Kidney epithelial cell (primary cell): ENCODE measurements around the gene MACROD2. TPM values are rescaled to one million over a fixed set of nuclear protein-coding genes. Genes with fewer than 3 reads are reported as not detected.

ENCODE experiments used
- DNase-seq: peaks from one replicate; pipeline ENCODE4 v3.0.0-alpha.2; 2010; ENCODE audit warnings: low read depth
- H3K27me3 ChIP-seq: 2 replicates; pipeline ENCODE4 v1.6.0; 2011; ENCODE audit warnings: low read length; ENCODE audit not compliant: control insufficient read depth, insufficient read depth
- H3K36me3 ChIP-seq: 2 replicates; pipeline ENCODE4 v1.5.1; 2011; ENCODE audit warnings: low read length; ENCODE audit not compliant: control insufficient read depth, insufficient read depth
- H3K4me3 ChIP-seq: 2 replicates; pipeline ENCODE4 v1.5.1; 2011; ENCODE audit warnings: low read depth, mild to moderate bottlenecking, control low read depth, low read length
- total RNA-seq: library from RNA; depleted of rRNA; stranded (reverse); fragments of >200 nt; gene quantifications from 2 replicates; pipeline ENCODE4 v1.2.3, GENCODE V29; 2015
- TF ChIP-seq, protein P1 (sequence below): IDR thresholded peaks from 2 replicates; pipeline ENCODE4 v1.5.1; 2011; ENCODE audit warnings: mild to moderate bottlenecking, moderate library complexity, low read length, control low read depth, inconsistent platforms; ENCODE audit not compliant: insufficient read depth, poor library complexity, severe bottlenecking

Gene MACROD2
- total RNA-seq, 1 donor from 2014 or later = 0.79 TPM

DNA sequence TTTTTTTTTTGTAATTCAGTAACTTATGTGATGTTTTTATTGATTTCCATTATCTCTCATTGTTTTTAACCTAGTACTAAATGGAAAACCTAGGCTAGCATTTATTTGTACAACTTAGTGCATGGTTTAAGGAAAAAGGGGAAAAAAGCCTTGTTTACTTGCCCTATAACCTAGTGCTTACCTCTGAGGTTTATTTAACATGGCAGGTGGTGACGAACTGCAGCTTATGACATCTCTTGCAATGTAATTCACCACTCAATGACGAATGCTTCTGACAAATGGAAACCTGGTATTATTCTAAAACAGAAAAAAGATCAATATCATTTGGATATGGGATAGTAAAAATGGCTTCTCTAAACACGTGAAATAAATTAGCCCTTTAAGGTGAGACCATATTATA, 960.7 kb downstream of the MACROD2 start:
- TF ChIP-seq, protein P1, sequence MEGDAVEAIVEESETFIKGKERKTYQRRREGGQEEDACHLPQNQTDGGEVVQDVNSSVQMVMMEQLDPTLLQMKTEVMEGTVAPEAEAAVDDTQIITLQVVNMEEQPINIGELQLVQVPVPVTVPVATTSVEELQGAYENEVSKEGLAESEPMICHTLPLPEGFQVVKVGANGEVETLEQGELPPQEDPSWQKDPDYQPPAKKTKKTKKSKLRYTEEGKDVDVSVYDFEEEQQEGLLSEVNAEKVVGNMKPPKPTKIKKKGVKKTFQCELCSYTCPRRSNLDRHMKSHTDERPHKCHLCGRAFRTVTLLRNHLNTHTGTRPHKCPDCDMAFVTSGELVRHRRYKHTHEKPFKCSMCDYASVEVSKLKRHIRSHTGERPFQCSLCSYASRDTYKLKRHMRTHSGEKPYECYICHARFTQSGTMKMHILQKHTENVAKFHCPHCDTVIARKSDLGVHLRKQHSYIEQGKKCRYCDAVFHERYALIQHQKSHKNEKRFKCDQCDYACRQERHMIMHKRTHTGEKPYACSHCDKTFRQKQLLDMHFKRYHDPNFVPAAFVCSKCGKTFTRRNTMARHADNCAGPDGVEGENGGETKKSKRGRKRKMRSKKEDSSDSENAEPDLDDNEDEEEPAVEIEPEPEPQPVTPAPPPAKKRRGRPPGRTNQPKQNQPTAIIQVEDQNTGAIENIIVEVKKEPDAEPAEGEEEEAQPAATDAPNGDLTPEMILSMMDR = no peak
- Histone ChIP-seq H3K4me3 (no peak overlapping the region), H3K27me3 (no peaks in the 10 kb centered on the region)

DNA sequence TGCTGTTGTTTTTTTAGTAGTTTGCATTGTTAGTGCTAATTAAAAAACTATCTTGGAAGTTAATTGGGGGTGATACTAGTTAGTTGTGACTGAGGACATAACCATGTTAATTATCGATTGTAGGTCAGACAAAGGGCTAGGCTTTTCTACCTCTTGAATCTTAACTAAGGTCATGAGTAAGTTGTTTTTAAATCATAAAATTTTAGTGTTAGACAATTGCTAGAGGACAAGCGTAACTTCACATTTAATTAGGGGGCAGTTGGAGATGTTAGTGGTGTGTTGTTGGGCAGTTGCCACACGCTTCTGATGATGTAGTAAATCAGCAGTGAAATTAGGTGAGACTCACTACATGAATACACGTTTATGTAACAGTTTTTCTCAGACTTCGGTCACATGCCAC, 961.2 kb downstream of the MACROD2 start:
- Histone ChIP-seq H3K4me3 (no peak overlapping the region), H3K27me3 (no peaks in the 10 kb centered on the region), H3K36me3 (no peaks in the 10 kb centered on the region)
- no peak for DNase-seq
- TF ChIP-seq, protein P1 = no peak

More for the DNA sequence above, 960.7 kb downstream of the MACROD2 start:
- no peak for DNase-seq
- no peaks in the 10 kb centered on the region for H3K36me3 ChIP-seq

DNA sequence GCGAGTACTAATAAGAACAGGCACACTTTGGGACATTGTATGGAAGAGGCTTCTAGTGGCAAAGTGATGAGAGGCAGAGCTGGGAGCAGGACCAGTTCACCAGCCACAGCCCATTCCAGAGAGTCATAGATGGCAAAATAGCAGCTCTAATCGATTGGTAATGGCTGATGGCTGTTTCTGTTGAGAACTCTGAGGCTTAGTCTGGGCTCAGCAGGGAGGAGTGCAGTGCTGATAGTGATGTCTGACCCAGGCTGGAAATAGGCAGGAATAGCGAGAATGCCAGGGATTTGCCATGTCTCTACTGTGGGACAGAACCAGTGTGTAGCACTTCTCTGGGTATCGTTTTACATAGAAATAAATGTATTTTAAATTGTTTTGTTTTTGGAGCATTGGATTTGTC, 962.1 kb downstream of the MACROD2 start:
- no peaks in the 10 kb centered on the region for H3K27me3 ChIP-seq
- H3K4me3 ChIP-seq = no peak overlapping the region
- TF ChIP-seq, protein P1 = no peak
- H3K36me3 ChIP-seq = no peaks in the 10 kb centered on the region
- no peak for DNase-seq

DNA sequence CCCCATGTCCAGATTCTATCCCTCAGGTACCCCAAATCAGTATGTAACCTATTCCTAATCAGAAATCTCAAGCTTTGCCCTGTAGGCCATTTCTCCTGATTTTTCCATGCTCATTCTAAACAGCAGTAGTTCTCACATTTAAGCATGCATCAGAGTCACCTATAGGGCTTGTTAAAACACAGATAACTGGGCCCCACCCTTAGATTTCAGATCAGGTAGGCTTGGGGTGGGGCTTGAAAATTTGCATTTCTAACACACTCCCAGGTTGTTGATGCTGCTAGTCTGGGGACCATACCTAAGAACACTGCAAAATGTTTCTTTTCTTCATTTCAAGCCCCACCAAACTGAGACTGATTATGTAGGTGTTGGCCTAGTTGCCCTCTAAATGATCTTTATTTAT, 963.3 kb downstream of the MACROD2 start:
- TF ChIP-seq, protein P1 = no peak
- H3K4me3 ChIP-seq = no peak overlapping the region
- H3K27me3 ChIP-seq = no peaks in the 10 kb centered on the region
- no peaks in the 10 kb centered on the region for H3K36me3 ChIP-seq
- DNase-seq = no peak

DNA sequence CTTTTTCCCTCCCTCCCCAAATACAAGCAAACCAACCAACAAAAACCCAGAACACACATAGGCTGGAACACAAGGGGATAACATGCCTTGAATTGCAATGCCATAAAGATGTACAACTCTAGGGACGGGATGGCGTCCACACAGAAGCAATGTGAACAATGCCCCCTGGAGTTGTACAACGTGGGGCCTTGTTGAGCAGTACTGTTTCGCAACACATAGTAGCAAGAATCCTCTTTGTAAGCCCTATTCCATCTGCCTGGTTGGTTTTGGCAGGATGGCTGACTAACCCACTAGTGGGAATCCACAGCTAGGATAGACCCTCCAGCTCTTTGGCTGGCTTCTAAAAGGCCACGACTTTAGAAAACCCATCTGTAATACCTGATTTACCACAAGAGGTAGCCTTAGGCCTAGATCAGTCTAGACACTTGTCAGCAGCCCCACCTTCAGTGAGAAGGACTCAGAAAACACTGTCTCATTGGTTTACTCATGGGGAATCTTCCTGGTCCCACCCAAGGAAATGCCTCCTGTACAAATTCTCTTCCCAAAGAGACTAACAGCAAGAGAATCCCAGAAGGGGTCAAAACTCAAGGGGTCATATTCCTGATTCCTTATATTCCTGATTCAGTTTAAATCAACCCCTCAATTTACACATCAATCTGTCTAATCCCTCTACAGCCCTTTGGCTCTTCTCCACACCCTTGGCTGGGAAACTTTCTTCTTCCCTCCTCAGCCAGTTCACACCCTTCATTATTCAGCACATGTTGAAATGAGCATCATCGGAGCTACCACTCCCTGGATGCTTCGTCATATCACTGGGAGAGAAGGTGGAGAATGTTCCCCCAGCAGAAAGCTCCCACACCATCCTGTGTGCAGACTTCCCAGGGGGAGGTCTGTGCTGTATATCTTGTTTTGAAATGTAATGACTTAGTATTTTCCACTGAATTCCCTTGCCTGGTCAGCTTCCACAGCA, 964.5 kb downstream of the MACROD2 start:
- Histone ChIP-seq H3K36me3 (no peaks in the 10 kb centered on the region), H3K27me3 (no peaks in the 10 kb centered on the region), H3K4me3 (no peak overlapping the region)
- DNase-seq = no peak
- TF ChIP-seq, protein P1 = no peak
